Thymus (tissue), 11 donors: ENCODE results near the gene SMAD9. TPM values are rescaled to one million over a fixed set of nuclear protein-coding genes. Genes with fewer than 3 reads are reported as not detected.

Source experiments
- DNase-seq, 9 donors: peaks; one replicate each; pipeline ENCODE4 v3.0.0-alpha.2; 2013; ENCODE audit warnings: low spot score in 9 of 9, low read depth in 6 of 9, missing footprints in 1 of 9
- H3K27ac ChIP-seq, 2 donors: one replicate each; pipeline ENCODE4 v1.5.1; 2013; ENCODE audit warnings: control low read depth in 1 of 2, low read depth in 1 of 2, low read length in 1 of 2, mild to moderate bottlenecking in 1 of 2, moderate library complexity in 1 of 2
- H3K27me3 ChIP-seq, 2 donors: one replicate each; pipeline ENCODE4 v1.5.1; 2013; ENCODE audit warnings: low read length in 1 of 2; ENCODE audit not compliant: control insufficient read depth in 2 of 2, insufficient read depth in 1 of 2
- H3K36me3 ChIP-seq, 2 donors: one replicate each; pipeline ENCODE4 v1.5.1; 2013; ENCODE audit warnings: low read length in 1 of 2, mild to moderate bottlenecking in 1 of 2, moderate library complexity in 1 of 2; ENCODE audit not compliant: control insufficient read depth in 2 of 2, insufficient read depth in 2 of 2
- H3K4me1 ChIP-seq, 2 donors: one replicate each; pipeline ENCODE4 v1.5.1; 2013; ENCODE audit warnings: low read length in 2 of 2; ENCODE audit not compliant: control insufficient read depth in 2 of 2, insufficient read depth in 2 of 2
- H3K4me3 ChIP-seq, 2 donors: one replicate each; pipeline ENCODE4 v1.5.1; 2013; ENCODE audit warnings: low read length in 2 of 2, control low read depth in 1 of 2, mild to moderate bottlenecking in 1 of 2
- H3K9me3 ChIP-seq, 2 donors: one replicate each; pipeline ENCODE4 v1.5.1; 2013; ENCODE audit warnings: low read length in 1 of 2, mild to moderate bottlenecking in 1 of 2; ENCODE audit not compliant: control insufficient read depth in 2 of 2, insufficient read depth in 1 of 2
- WGBS: extraction: QIAGEN DNeasy Blood & Tissue Kit; methylation state at CpG from one replicate; pipeline ENCODE4 v1.1.7; 2013; 5-methylcytosine and 5-hydroxymethylcytosine counted together
- polyA plus RNA-seq: library from polyadenylated mRNA; stranded (reverse); fragments of 200-250 nt; gene quantifications from one replicate; pipeline ENCODE4 v1.2.3, GENCODE V29; 2013
- total RNA-seq: library from RNA; stranded (reverse); fragments of 120-200 nt; gene quantifications from one replicate; pipeline ENCODE4 v1.2.4, GENCODE V29; 2013
- donor health status: healthy.

SMAD9 gene
- total and polyA plus RNA-seq, 2 donors: 0.52 to 1.9 TPM

DNA sequence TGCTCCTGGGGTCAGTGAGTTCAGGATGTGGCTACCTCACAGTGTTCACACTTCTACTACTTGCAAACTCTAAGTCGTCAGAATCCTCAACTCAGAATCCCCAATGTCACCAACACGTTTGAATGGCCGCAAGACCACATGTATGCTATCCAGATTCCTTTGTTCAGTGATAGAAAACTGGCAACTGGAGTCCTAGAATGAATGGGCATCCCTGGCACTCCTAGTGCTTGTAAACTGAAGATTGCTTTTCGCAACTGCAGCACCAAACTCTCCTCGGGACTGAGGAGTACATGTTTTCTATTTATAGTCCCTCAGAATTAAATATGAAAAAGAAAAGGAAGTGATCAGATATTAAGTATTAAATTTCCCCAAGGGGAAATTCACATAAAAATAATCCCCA is 4.9 kb downstream of the SMAD9 start:
- Histone ChIP-seq H3K27me3 (peaks cover 22 to 38% of the 10 kb centered on the region in 2 donors), H3K27ac (no peak overlapping the region), H3K4me3 (no peak overlapping the region), H3K36me3 (no peaks in the 10 kb centered on the region), H3K4me1 (peaks cover 0 to 6% of the 10 kb centered on the region in 2 donors), H3K9me3 (no peaks in the 10 kb centered on the region)
- 87% methylated on average over 5 of the region's 5 CpGs for WGBS
- no peak for DNase-seq

DNA sequence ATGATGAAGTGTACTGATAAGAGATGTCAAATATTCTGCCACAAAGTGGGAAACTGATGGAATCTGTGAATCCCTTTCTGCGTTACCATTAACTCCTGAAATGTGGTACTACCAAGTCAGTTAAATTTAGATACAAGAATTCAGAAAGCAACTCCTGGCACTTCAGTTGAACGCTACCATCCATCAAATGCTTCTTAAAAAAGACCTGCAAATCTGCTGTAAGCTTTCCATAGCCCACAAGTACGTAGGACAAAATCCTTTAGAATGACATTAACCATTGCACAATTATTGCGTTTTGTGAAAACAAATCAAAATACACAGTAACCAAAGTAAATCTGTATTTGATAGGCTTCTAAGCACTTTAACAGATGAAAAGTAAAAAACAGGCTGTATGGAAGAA is 5.4 kb downstream of the SMAD9 start:
- no peak for DNase-seq
- peaks cover 0 to 6% of the 10 kb centered on the region in 2 donors for H3K4me1 ChIP-seq
- WGBS: 98% methylated on average over 4 of the region's 4 CpGs

DNA sequence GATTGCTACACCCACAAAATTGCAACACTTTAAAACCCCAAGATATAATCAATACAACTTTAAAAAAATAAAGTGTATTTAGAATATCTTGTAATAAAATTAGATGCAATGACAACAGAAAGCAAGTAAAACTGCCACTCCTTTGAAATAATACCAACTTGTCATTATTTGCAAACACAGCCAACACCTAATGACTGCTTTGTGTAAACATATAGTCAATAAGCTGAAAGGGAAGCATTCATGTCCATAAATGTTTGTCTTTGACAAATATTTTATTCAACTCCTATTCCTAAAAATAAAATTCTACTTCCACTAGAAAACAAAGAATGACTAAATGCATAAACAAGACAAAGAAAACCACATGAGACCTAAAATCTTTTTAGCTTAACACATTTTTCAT is 6.6 kb downstream of the SMAD9 start:
- Histone ChIP-seq H3K9me3 (no peaks in the 10 kb centered on the region), H3K4me3 (no peak overlapping the region), H3K27me3 (peaks cover 7 to 23% of the 10 kb centered on the region in 2 donors), H3K27ac (no peak overlapping the region), H3K36me3 (no peaks in the 10 kb centered on the region), H3K4me1 (no peaks in the 10 kb centered on the region)
- no peak for DNase-seq

More for the DNA sequence above, 5.4 kb downstream of the SMAD9 start:
- H3K27ac ChIP-seq: no peak overlapping the region
- H3K36me3 ChIP-seq: no peaks in the 10 kb centered on the region
- no peak overlapping the region for H3K4me3 ChIP-seq
- H3K27me3 ChIP-seq: peaks cover 18 to 35% of the 10 kb centered on the region in 2 donors
- H3K9me3 ChIP-seq: no peaks in the 10 kb centered on the region

DNA sequence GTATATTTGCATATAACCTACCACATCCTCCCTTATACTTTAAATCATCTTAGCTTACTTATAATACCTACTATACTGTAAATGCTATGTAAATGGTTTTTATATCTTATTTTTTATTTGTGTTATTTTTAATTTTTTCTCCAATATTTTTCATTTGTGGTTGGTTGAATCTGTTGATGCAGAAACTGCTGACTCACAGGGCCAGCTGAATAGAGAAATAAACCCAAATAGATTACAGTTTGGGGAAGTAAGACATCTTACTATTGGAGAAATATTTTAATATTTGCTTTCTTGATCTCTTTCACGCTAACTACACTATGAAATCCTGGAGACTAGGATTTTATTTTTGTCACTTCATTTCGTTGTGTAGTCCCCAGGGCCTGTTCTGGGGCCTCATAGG is 7.1 kb downstream of the SMAD9 start:
- no peak overlapping the region for H3K27ac ChIP-seq
- DNase-seq: no peak
- no peaks in the 10 kb centered on the region for H3K4me1 ChIP-seq
- H3K27me3 ChIP-seq: peaks cover 4 to 19% of the 10 kb centered on the region in 2 donors
- no peaks in the 10 kb centered on the region for H3K9me3 ChIP-seq
- WGBS: 73% methylated on average over 2 of the region's 2 CpGs
- H3K4me3 ChIP-seq: no peak overlapping the region
- H3K36me3 ChIP-seq: no peaks in the 10 kb centered on the region

DNA sequence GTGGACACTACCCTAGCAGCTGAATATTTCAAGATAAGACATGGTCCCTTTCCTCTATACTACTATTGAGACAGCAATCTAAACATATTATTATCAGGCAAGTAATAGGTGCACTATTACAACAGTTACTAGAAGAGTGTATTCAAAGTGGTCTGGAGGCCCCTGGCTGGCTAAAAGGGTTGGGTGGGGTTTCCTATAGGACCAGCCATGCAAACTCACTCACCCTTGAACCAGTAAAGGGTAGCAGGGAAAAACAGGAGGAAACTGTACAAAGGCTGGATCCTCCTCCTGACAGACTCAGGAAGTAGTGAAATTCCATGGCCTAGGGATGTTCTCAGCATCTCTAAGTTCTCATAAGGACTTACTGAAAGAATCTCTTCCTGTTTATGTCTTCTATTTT is 7.7 kb downstream of the SMAD9 start:
- Histone ChIP-seq H3K9me3 (no peaks in the 10 kb centered on the region), H3K4me1 (no peaks in the 10 kb centered on the region), H3K27me3 (peaks cover 4 to 13% of the 10 kb centered on the region in 2 donors), H3K4me3 (no peak overlapping the region), H3K27ac (no peak overlapping the region), H3K36me3 (no peaks in the 10 kb centered on the region)
- DNase-seq: no peak

DNA sequence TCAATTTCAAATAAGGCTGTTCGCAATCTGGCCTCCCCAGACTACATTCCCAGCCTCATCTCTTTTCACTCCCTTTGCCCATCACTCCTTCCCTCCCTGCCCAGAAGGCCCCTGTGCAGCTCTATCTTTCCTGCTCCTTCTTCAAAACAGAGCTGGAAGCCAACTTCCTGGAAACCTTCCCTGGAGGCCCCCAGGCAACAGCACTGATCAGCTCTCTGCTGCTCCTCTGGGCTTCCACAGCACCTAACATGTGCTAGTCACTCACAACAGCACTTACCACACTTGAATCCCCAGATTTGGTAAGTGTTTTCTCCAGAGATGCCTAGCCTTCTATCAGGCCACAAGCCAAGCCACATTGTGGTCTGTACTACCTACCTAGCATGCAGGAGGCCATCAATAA is 9.5 kb downstream of the SMAD9 start:
- no peaks in the 10 kb centered on the region for H3K36me3 ChIP-seq
- no peak overlapping the region for H3K4me3 ChIP-seq
- H3K4me1 ChIP-seq: no peaks in the 10 kb centered on the region
- DNase-seq: no peak
- H3K27ac ChIP-seq: no peak overlapping the region
- WGBS: 100% methylated on average over 1 of the region's 1 CpG
- H3K27me3 ChIP-seq: peaks cover 0 to 3% of the 10 kb centered on the region in 2 donors
- no peaks in the 10 kb centered on the region for H3K9me3 ChIP-seq

DNA sequence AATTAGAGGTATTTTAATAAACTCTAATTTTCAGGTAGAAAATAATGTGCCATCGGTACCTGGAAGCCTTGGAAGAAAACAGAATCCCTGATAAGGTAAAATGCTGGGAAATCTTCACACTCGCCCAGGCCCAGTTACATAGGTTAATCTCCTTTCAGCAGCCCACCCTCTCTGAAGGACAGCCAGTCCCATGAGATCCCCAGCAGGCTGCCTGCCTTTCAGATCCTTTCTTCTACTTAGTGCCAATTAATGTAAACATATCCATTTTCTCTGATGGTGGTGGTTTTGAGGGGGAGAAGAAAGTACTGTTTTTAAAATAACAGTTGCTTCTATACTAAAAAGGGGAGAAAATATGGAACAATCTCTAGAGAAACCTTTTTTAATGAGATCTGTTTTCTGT is 12.2 kb downstream of the SMAD9 start:
- Histone ChIP-seq H3K36me3 (no peaks in the 10 kb centered on the region), H3K27ac (no peak overlapping the region), H3K4me1 (no peaks in the 10 kb centered on the region), H3K4me3 (no peak overlapping the region), H3K9me3 (no peaks in the 10 kb centered on the region), H3K27me3 (no peaks in the 10 kb centered on the region)
- WGBS: 95% methylated on average over 2 of the region's 2 CpGs
- no peak for DNase-seq

DNA sequence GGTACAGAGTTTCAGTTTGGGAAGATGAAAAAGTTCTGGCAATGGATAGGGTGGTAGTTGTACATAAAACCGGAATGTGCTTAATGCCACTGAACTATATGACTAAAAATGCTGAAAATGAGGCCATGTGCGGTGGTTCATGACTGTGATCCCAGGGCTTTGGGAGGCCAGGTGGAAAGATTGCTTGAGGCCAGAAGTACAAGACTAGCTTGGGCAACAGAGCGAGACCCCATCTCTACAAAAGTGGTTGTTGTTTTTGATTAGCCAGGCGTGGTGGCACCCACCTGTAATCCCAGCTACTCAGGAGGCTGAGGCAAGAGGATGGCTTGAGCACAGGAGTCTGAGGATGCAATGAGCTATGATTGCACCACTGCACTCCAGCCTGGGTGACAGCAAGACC is 12.8 kb downstream of the SMAD9 start:
- H3K4me1 ChIP-seq: no peaks in the 10 kb centered on the region
- 96% methylated on average over 4 of the region's 4 CpGs for WGBS

DNA sequence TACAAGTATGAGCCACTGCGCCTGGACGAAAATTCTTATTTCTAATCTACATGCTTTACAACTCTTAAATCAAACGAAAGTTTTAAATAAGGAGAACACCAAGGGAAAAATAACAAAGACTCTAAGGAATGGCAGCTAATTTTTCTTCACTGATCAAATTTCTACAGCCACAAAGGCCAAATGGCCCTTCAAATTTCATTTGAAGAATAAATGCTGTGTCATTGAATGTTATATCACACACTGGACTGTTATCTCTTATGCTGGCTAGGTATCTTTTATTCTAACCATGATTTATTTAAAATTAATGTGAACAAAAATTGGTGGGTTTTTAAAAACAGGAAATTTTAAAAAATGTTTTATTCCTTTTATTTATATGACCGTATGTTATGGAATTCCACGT is 14.1 kb downstream of the SMAD9 start:
- no peak overlapping the region for H3K27ac ChIP-seq
- 97% methylated on average over 5 of the region's 5 CpGs for WGBS
- no peak overlapping the region for H3K4me3 ChIP-seq
- H3K9me3 ChIP-seq: no peaks in the 10 kb centered on the region
- no peaks in the 10 kb centered on the region for H3K36me3 ChIP-seq
- H3K4me1 ChIP-seq: no peaks in the 10 kb centered on the region
- no peaks in the 10 kb centered on the region for H3K27me3 ChIP-seq
- DNase-seq: no peak

More for the DNA sequence above, 12.8 kb downstream of the SMAD9 start:
- H3K36me3 ChIP-seq: no peaks in the 10 kb centered on the region
- H3K27ac ChIP-seq: no peak overlapping the region
- H3K4me3 ChIP-seq: no peak overlapping the region
- H3K27me3 ChIP-seq: no peaks in the 10 kb centered on the region
- no peaks in the 10 kb centered on the region for H3K9me3 ChIP-seq
- DNase-seq: no peak
